Cardiac fibroblast (primary cell): Measurements from ENCODE around the gene RPH3AL.

Experiments used
- DNase-seq, 2 donors: peaks; one replicate each; pipeline versions ENCODE4 v3.0.0 to v3.0.0-alpha.2; 2010; ENCODE audit warnings: low read depth in 2 of 2
- H3K4me3 ChIP-seq, 2 donors: replicated peaks in 1 of 2; 1 replicate in 1 of 2; 2 replicates in 1 of 2; pipeline ENCODE4 v1.5.1; 2011; ENCODE audit warnings: low read depth in 2 of 2, low read length in 2 of 2, mild to moderate bottlenecking in 2 of 2, moderate library complexity in 1 of 2
- CTCF ChIP-seq: IDR thresholded peaks from one replicate; pipeline ENCODE4 v1.5.1; 2011; ENCODE audit warnings: low read depth, mild to moderate bottlenecking, low read length, inconsistent platforms

RPH3AL gene

GRCh38 chr17:263773-264172, 88.8 kb downstream of the RPH3AL start:
- H3K4me3 ChIP-seq: no peak overlapping the region
- no peak for DNase-seq
- no peak for TF ChIP-seq CTCF

DNA sequence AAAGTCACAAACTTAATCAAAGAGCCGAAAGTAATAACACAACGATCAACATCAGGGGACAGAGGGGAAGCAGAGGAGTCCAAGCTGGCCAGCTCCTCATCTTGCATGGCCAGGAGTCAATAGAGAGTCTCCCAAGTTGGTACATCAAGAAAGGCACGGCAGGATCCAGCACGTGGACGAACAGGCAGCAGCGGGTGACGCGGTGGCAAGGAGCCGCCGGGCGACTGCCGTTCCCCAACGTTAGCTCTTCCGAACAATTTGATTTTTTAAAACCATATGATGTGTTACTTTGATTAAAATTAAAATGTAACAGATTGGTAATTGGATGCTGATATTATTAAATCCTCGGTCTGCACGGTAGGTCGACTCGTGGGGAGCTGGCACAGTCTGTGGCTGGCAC, 89.3 kb downstream of the RPH3AL start:
- no peak for DNase-seq
- no peak for TF ChIP-seq CTCF
- no peak overlapping the region for H3K4me3 ChIP-seq

DNA sequence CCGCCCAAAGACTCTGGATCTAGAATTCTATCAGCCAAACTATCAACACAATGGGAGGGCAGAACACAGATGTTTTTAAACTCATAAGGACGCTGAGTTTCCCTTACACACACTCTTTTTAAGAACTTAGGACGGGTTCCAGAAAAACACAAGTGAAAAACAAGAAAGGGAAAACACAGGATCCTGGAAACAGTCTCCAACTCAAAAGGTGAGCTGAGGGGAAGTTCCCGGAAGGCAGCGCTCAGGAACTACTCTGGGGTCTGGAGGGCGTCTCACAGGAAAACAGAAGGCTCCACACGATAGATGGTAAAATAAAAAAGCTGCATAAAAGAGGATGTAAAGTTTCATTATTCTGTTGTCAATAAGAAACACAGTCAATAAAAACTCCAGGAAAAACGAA, 91.0 kb downstream of the RPH3AL start:
- no peak overlapping the region for H3K4me3 ChIP-seq
- TF ChIP-seq CTCF: no peak
- no peak for DNase-seq

DNA sequence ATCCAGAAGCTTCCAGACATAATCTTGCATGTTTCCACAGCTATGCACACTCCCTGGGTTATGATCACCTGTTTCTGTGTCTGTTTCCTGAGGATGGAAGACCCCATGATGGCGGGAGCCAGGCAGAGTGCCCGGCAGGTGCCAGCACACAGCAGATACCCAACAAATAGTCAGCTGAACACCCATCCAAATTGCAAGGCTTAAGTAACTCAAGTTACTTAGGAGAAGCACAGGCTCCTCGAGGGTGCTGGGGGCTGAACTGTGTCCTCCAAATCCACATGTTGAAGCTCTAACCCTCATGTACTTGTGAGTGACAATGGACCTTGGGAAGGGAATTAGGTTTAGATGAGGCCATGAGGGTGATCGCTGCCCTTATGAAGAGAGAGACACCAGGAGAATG, 91.7 kb downstream of the RPH3AL start:
- no peak for TF ChIP-seq CTCF
- H3K4me3 ChIP-seq: no peak overlapping the region
- DNase-seq: no peak

- no peak overlapping the region for H3K4me3 ChIP-seq
- no peak for TF ChIP-seq CTCF
- DNase-seq: no peak
Measured at GRCh38 chr17:260031-260791, 92.4 kb downstream of the RPH3AL start.

GRCh38 chr17:259341-259976, 93.1 kb downstream of the RPH3AL start:
- DNase-seq: no peak
- no peak for TF ChIP-seq CTCF
- H3K4me3 ChIP-seq: no peak overlapping the region
